ENCODE results near the gene CYP26A1.

CYP26A1 gene, protein sequence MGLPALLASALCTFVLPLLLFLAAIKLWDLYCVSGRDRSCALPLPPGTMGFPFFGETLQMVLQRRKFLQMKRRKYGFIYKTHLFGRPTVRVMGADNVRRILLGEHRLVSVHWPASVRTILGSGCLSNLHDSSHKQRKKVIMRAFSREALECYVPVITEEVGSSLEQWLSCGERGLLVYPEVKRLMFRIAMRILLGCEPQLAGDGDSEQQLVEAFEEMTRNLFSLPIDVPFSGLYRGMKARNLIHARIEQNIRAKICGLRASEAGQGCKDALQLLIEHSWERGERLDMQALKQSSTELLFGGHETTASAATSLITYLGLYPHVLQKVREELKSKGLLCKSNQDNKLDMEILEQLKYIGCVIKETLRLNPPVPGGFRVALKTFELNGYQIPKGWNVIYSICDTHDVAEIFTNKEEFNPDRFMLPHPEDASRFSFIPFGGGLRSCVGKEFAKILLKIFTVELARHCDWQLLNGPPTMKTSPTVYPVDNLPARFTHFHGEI

GRCh38 chr10:93073539-93074146 lies at the start of gene CYP26A1:
Gene CYP26A1, plus strand, starts transcription at chr10:93073893. Its CDS starts 42 bp downstream, at chr10:93073935.
- no peak for DNase-seq

- DNase-seq = no peak
Measured at GRCh38 chr10:93026072-93026471, 47.6 kb upstream of the CYP26A1 start.

GRCh38 chr10:93027508-93027907 lies 46.2 kb upstream of the CYP26A1 start:
- DNase-seq = no peak

DNA sequence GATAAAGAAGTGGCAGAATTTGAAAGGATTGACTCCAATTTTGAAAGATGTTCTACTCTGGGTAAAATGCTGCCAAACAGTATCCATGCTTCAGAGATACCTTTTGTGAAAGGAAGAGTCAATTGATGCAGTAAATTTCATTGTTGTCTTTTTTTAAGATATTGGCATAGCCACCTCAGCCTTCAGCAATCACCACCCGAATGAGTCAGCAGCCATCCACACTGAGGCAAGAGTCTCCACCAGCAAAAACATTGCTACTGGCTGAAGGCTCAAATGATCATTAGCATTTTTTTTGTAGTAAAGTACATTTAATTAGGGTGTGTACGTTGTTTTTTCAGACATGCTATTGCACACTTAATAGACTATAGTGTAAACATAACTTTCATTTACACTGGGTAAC lies 44.8 kb upstream of the CYP26A1 start:
- DNase-seq = no peak

GRCh38 chr10:93030409-93030808 lies 43.3 kb upstream of the CYP26A1 start:
- peak; percentile 23 for DNase-seq

DNA sequence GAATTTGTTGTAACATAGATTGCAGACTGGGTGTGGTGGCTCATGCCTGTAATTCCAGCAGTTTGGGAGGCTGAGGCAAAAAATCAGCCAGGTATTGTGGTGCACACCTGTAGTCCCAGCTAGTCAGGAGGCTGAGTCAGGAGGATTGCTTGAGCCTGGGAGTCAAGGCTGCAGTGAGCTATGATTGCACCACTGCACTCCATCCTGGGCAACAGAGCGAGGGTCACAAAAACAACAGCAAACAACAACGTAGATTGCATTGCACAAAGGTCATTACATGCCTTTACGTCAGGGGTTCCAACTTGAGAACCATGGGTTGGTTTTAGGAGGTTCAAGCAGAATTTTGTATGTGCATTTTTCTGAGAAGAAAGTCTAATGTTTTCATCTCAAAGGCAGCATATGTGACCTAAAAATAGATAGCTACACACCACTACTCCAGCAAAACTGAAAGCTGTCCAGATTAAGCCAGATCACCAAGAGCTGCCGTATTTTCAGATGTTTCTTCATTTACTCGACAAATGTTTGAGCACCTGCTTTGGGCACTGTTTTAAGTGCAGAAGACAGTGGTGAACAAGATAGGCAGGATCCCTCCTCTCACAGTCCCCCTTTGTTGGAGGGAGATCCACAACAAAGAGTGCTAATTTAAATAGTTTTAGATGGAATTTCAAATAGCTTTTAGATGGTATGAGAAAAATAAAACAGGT lies 41.4 kb upstream of the CYP26A1 start:
- no peak for DNase-seq

DNA sequence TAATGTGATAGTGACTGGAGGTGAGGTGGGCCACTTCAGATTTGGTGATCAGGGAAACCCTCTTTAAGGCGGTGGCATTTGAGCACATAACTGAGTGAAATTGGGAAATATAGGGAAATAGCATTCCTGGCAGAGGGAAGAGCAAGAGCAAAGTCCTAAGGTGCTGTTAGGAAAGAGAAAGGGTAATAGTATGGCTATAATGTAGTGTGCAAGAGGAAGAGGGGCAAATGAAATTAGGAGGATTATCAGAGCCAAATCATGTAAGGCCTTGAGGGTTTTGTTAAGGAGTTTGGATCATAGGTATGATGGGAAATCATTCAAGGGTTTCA lies 40.9 kb upstream of the CYP26A1 start:
- no peak for DNase-seq

- DNase-seq = no peak
Measured at GRCh38 chr10:93034426-93034825, 39.3 kb upstream of the CYP26A1 start.

GRCh38 chr10:93039110-93039509 lies 34.6 kb upstream of the CYP26A1 start:
- DNase-seq = no peak

DNA sequence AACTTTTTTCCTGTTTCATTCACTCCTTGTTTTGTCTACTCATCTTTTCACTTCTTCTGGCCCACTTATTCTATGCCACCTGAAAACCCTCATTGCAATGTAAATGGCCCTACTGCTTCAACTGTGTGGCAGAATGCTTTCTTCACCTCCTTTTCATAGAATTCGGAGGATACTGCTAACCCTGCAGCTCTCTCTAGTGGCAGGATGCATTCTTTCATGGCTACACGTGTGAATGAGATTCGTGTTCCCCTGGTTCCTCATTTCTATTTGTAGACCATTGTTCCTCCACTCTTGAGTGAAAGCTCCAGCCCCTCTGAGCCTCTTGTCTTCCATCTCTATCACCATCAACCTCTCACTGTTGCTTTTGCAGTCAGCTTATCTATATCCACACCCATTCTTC lies 34.0 kb upstream of the CYP26A1 start:
- no peak for DNase-seq

DNA sequence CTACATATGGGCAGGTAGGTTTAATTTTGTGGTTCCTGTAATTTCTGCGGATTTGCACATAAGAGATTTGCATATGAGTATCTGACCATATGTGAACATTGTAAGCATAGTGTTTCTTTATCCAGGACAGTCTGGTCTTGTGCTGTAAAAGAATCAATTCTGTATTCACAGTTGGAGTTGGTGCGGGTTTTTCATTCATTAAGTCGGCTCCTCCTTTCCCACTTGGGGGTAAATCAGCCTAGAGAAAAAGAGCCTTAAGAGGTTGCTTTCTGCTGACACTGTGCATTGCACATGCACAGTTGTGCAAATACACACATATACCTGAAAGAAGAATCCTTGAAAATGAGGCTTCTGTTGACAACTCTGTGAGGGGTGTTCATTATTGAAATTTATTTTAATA lies 19.2 kb upstream of the CYP26A1 start:
- no peak for DNase-seq

GRCh38 chr10:93058139-93058538 lies 15.6 kb upstream of the CYP26A1 start:
- no peak for DNase-seq

- DNase-seq = no peak
Measured at GRCh38 chr10:93059975-93060886, 13.5 kb upstream of the CYP26A1 start, which contains the start of gene CYP26C1. Gene CYP26C1, plus strand, starts transcription at chr10:93060798. Its CDS starts 466 bp downstream, at chr10:93061264.

- DNase-seq = no peak
Measured at GRCh38 chr10:93060887-93061593, 12.7 kb upstream of the CYP26A1 start.

GRCh38 chr10:93061594-93062513 lies 11.8 kb upstream of the CYP26A1 start:
- DNase-seq = no peak

DNA sequence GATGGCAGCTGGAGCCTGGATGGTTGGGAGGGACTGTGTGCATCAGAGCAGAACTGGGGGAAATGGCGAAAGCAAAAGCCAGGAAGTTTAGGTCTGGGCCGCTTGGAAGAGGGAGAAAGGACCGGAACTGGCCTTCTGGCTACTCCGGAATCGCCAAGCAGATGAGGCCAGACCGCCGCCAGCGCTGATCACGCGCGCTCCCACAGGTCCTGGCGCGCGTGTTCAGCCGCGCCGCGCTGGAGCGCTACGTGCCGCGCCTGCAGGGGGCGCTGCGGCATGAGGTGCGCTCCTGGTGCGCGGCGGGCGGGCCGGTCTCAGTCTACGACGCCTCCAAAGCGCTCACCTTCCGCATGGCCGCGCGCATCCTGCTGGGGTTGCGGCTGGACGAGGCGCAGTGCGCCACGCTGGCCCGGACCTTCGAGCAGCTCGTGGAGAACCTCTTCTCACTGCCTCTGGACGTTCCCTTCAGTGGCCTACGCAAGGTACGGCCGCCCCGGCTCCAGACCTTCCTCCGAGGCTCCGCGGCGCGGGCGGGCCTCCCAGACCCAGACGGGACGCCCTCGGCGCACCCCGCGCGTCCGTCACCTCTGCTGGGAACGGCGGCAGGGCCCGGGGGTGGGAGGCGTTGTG lies 11.1 kb upstream of the CYP26A1 start:
- peak; percentile 16 for DNase-seq

DNA sequence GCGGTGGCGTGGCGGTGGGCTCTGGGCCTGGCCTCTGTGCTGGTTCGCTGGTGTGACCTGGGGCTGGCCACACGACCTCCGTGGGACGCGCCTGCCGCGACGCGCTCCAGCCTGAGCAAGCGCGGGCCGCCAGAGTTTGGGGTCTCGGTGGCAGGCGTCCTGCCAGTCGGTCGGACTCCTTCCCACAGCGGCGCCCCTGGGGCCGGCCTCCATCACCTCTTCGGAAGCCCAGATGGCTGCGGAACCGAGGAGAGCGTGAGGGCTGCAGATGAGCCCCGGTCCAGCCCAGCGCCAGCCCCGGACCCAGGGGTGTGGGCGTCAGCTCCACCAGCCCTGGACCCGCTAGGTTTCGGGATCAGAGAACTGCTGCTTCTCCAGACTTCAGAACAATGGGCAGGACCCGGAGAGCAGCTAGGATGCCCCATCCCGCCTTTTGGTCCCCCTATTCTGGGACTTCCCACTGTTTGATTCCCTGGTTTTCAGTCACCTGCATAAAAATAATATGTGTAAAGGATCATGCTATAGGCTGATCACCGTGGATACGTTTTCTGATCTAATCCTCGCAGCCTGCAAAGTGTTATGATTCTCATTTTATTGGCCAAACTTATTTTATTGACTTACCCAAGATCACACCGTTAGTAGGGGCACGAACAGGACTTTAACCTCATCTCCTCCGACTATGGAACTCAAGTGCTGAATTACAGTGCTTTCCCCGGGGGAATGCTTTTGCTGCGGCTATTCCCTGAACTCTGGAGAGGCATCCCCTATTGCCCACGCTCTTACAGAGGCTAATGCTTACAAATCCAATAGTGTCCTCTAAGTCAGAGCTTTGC lies 10.3 kb upstream of the CYP26A1 start:
- DNase-seq = no peak

DNA sequence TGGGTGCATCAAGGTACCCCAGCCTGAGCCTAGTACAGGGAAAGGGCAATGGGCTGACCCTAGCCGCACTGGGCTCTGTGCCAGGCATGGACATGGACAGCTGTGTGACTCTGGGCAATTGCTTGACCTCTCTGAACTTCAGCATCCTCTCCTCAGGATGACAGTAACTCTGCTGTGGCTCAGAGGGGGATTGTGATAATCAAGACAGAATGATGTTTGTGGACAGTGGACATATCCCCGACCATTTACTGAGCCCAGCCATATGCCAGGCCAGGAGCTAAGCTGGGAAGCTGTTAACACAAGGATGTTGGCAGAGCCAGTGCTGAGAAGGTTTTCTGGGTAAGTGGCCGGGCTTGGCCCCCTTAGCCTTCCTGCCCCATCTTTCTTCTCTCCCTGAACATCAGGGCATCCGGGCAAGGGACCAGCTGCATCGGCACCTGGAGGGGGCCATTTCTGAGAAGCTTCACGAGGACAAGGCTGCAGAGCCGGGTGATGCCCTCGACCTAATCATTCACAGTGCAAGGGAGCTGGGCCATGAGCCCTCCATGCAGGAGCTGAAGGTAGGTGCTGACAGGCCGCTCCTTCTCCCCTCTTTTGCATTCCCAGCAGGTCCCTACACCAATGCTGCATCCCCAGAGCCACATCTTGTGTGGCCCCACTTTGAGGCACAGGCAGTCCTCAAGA lies 9.6 kb upstream of the CYP26A1 start:
- DNase-seq = no peak
